ENCODE results near the gene KCNJ3.

The KCNJ3 gene

GRCh38 chr2:154713675-154714074 is 15.2 kb downstream of the KCNJ3 start:
- CTCF ChIA-PET: interaction anchor here (0.6 kb wide), 1 partner anchor 8 kb away, joined by 3 read pairs; no protein-coding TSS in a partner anchor
- TF ChIP-seq FEZF1 (tag by site-specific recombination; IDR thresholded peaks at IDR 0.05): no peak
- no peak for TF ChIP-seq RBAK (tag by site-specific recombination; IDR thresholded peaks at IDR 0.05)
- Histone ChIP-seq H3K4me3 (ENCODE audit: low read depth, low read length) (no peak overlapping the region), H3K36me3 (ENCODE audit: control insufficient read depth in 2 of 2, insufficient read depth in 1 of 2, low read length in 2 of 2) (no peaks in the 10 kb centered on the region), H3K27ac (ENCODE audit: extremely low read depth, low read depth, low read length) (no peak overlapping the region), H3K4me1 (ENCODE audit: control insufficient read depth, insufficient read depth, low read length) (no peaks in the 10 kb centered on the region), H3K9me3 (ENCODE audit: control insufficient read depth, insufficient read depth, low read depth, low read length) (no peaks in the 10 kb centered on the region)
- POLR2A ChIA-PET: no interaction called here

DNA sequence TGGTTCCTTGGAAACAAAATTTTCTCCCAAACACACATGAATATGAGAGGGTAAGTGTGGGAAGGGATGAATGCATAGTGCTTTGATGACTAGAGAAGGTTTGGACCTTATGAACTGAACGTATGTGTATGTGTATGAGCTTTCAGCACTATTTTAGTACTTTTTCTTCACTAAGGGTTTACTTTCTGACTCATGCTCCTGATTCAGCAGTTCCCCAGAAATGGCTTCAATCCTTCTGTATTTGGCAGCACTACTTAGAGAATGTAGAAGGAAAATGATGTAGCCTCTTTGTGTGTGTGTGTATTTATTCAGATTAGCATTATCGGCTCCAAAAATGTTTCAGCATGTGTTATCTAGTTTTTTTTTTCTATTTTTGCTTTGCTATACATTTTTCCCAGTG is 22.2 kb downstream of the KCNJ3 start:
- TF ChIP-seq ZNF48 (tag by site-specific recombination; IDR thresholded peaks at IDR 0.05): no peak
- TF ChIP-seq ZNF350 (tag by site-specific recombination; IDR thresholded peaks at IDR 0.05): no peak
- no peak for TF ChIP-seq GLIS1 (tag by site-specific recombination; IDR thresholded peaks at IDR 0.05)
- TF ChIP-seq ZSCAN23 (tag by site-specific recombination; IDR thresholded peaks at IDR 0.05): no peak
- TF ChIP-seq, protein P1, sequence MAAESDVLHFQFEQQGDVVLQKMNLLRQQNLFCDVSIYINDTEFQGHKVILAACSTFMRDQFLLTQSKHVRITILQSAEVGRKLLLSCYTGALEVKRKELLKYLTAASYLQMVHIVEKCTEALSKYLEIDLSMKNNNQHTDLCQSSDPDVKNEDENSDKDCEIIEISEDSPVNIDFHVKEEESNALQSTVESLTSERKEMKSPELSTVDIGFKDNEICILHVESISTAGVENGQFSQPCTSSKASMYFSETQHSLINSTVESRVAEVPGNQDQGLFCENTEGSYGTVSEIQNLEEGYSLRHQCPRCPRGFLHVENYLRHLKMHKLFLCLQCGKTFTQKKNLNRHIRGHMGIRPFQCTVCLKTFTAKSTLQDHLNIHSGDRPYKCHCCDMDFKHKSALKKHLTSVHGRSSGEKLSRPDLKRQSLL (tag by site-specific recombination; IDR thresholded peaks at IDR 0.05): no peak
- no peak for TF ChIP-seq ZBTB21 (tag by site-specific recombination; IDR thresholded peaks at IDR 0.05)
- no peak for TF ChIP-seq ZNF624 (tag by site-specific recombination; IDR thresholded peaks at IDR 0.05)
- TF ChIP-seq KLF7 (tag by site-specific recombination; IDR thresholded peaks at IDR 0.05; ENCODE audit: borderline replicate concordance): no peak
- TF ChIP-seq, protein P2, sequence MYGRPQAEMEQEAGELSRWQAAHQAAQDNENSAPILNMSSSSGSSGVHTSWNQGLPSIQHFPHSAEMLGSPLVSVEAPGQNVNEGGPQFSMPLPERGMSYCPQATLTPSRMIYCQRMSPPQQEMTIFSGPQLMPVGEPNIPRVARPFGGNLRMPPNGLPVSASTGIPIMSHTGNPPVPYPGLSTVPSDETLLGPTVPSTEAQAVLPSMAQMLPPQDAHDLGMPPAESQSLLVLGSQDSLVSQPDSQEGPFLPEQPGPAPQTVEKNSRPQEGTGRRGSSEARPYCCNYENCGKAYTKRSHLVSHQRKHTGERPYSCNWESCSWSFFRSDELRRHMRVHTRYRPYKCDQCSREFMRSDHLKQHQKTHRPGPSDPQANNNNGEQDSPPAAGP (tag by site-specific recombination; IDR thresholded peaks at IDR 0.05): no peak
- TF ChIP-seq ZNF211 (tag by site-specific recombination; IDR thresholded peaks at IDR 0.05; ENCODE audit: low read depth): no peak
- no peak for TF ChIP-seq ZNF174 (tag by site-specific recombination; IDR thresholded peaks at IDR 0.05)
- TF ChIP-seq ZNF426 (tag by site-specific recombination; IDR thresholded peaks at IDR 0.05): no peak
- no peak for TF ChIP-seq ZNF621 (tag by site-specific recombination; IDR thresholded peaks at IDR 0.05)
- TF ChIP-seq ATF2 (tag by site-specific recombination; IDR thresholded peaks at IDR 0.05; ENCODE audit: low read depth): no peak
- no peak for TF ChIP-seq ZBTB7A (tag by site-specific recombination; IDR thresholded peaks at IDR 0.05; ENCODE audit: low read depth)
- TF ChIP-seq GLI4 (tag by site-specific recombination; IDR thresholded peaks at IDR 0.05): no peak
- no peak for TF ChIP-seq ZNF677 (tag by site-specific recombination; IDR thresholded peaks at IDR 0.05)
- Histone ChIP-seq H3K4me1 (ENCODE audit: control insufficient read depth, insufficient read depth, low read length) (no peaks in the 10 kb centered on the region), H3K27ac (ENCODE audit: extremely low read depth, low read depth, low read length) (no peak overlapping the region), H3K36me3 (ENCODE audit: control insufficient read depth in 2 of 2, insufficient read depth in 1 of 2, low read length in 2 of 2) (no peaks in the 10 kb centered on the region), H3K4me3 (ENCODE audit: low read depth, low read length) (no peak overlapping the region), H3K9me3 (ENCODE audit: control insufficient read depth, insufficient read depth, low read depth, low read length) (no peaks in the 10 kb centered on the region)
- ChIA-PET POLR2A (no interaction called here), CTCF (interaction anchor here (0.6 kb wide), 1 partner anchor 1771 kb away, joined by 4 read pairs; no protein-coding TSS in a partner anchor)

GRCh38 chr2:154724194-154724797 is 25.8 kb downstream of the KCNJ3 start:
- H3K4me1 ChIP-seq (ENCODE audit: control insufficient read depth, insufficient read depth, low read length): no peaks in the 10 kb centered on the region
- ChIA-PET POLR2A (no interaction called here), CTCF (interaction anchor here (0.8 kb wide), 1 partner anchor 135 kb away, joined by 3 read pairs; no protein-coding TSS in a partner anchor)
- no peaks in the 10 kb centered on the region for H3K9me3 ChIP-seq (ENCODE audit: control insufficient read depth, insufficient read depth, low read depth, low read length)
- H3K36me3 ChIP-seq (ENCODE audit: control insufficient read depth in 2 of 2, insufficient read depth in 1 of 2, low read length in 2 of 2): no peaks in the 10 kb centered on the region
- H3K4me3 ChIP-seq (ENCODE audit: low read depth, low read length): no peak overlapping the region
- no peak overlapping the region for H3K27ac ChIP-seq (ENCODE audit: extremely low read depth, low read depth, low read length)
- no peak for TF ChIP-seq ZNF280C (tag by site-specific recombination; IDR thresholded peaks at IDR 0.05)
- TF ChIP-seq ZNF510 (tag by site-specific recombination; IDR thresholded peaks at IDR 0.05; ENCODE audit: insufficient replicate concordance): no peak
- no peak for TF ChIP-seq MEIS1 (CRISPR knock-in tag; IDR thresholded peaks at IDR 0.05; ENCODE audit: borderline replicate concordance)
- TF ChIP-seq, protein P3, sequence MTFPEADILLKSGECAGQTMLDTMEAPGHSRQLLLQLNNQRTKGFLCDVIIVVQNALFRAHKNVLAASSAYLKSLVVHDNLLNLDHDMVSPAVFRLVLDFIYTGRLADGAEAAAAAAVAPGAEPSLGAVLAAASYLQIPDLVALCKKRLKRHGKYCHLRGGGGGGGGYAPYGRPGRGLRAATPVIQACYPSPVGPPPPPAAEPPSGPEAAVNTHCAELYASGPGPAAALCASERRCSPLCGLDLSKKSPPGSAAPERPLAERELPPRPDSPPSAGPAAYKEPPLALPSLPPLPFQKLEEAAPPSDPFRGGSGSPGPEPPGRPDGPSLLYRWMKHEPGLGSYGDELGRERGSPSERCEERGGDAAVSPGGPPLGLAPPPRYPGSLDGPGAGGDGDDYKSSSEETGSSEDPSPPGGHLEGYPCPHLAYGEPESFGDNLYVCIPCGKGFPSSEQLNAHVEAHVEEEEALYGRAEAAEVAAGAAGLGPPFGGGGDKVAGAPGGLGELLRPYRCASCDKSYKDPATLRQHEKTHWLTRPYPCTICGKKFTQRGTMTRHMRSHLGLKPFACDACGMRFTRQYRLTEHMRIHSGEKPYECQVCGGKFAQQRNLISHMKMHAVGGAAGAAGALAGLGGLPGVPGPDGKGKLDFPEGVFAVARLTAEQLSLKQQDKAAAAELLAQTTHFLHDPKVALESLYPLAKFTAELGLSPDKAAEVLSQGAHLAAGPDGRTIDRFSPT (tag by site-specific recombination; IDR thresholded peaks at IDR 0.05): no peak

Data from HEK293 (cell line).